ENCODE results near the gene NNT.
A peak's percentile ranks its signal among the peaks of the same experiment; 100 is the strongest.
"Not testable (repeated sequence)": the region's sequence is repeated elsewhere in the genome, so short reads cannot be mapped to it uniquely, and the experiment has no call there.

The NNT gene

GRCh38 chr5:43631182-43631910 is 28.4 kb downstream of the NNT start:
- DNase-seq: peak; percentile 99 to 100

GRCh38 chr5:43634621-43635020 is 31.6 kb downstream of the NNT start:
- no peak for DNase-seq

GRCh38 chr5:43635374-43635773 is 32.4 kb downstream of the NNT start:
- no peak for DNase-seq

- no peak for DNase-seq
Measured at GRCh38 chr5:43636076-43636475, 33.1 kb downstream of the NNT start.

- DNase-seq: no peak
Measured at GRCh38 chr5:43637416-43637815, 34.4 kb downstream of the NNT start.

- no peak for DNase-seq
Measured at GRCh38 chr5:43638107-43638506, 35.1 kb downstream of the NNT start.

- DNase-seq: no peak
Measured at GRCh38 chr5:43638546-43638945, 35.6 kb downstream of the NNT start.

GRCh38 chr5:43639566-43639965 is 36.6 kb downstream of the NNT start:
- no peak for DNase-seq

GRCh38 chr5:43642428-43642827 is 39.4 kb downstream of the NNT start:
- no peak for DNase-seq

- DNase-seq: no peak
Measured at GRCh38 chr5:43643327-43643726, 40.3 kb downstream of the NNT start.

- DNase-seq: peak; percentile 54 to 78
Measured at GRCh38 chr5:43643750-43644149, 40.8 kb downstream of the NNT start.

GRCh38 chr5:43646992-43647391 is 44.0 kb downstream of the NNT start:
- no peak for DNase-seq

GRCh38 chr5:43647789-43648188 is 44.8 kb downstream of the NNT start:
- DNase-seq: no peak

GRCh38 chr5:43648499-43649124 is 45.6 kb downstream of the NNT start:
- no peak for DNase-seq

GRCh38 chr5:43649256-43649655 is 46.3 kb downstream of the NNT start:
- no peak for DNase-seq

GRCh38 chr5:43652537-43653302 is 49.7 kb downstream of the NNT start:
- no peak for DNase-seq

GRCh38 chr5:43658509-43658908 is 55.5 kb downstream of the NNT start:
- no peak for DNase-seq

- DNase-seq: no peak
Measured at GRCh38 chr5:43659075-43659474, 56.1 kb downstream of the NNT start.

GRCh38 chr5:43661102-43661501 is 58.1 kb downstream of the NNT start:
- peak in 1 of 2 experiments; percentile 53 for DNase-seq

GRCh38 chr5:43663916-43664315 is 60.9 kb downstream of the NNT start:
- DNase-seq: no peak

GRCh38 chr5:43664501-43665040 is 61.6 kb downstream of the NNT start:
- DNase-seq: no peak

GRCh38 chr5:43665749-43666148 is 62.8 kb downstream of the NNT start:
- DNase-seq: not testable (repeated sequence)

GRCh38 chr5:43666728-43667127 is 63.7 kb downstream of the NNT start:
- not testable (repeated sequence) for DNase-seq

GRCh38 chr5:43667379-43667778 is 64.4 kb downstream of the NNT start:
- not testable (repeated sequence) for DNase-seq
